HEK293T (cell line): ENCODE data around the gene LANCL1.

ENCODE experiments used
- BHLHE40 ChIP-seq: fragments of 450-650 bp; IDR thresholded peaks from 2 replicates; pipeline ENCODE4 v1.6.1; 2016; ENCODE audit warnings: mild to moderate bottlenecking, moderate library complexity, borderline replicate concordance
- ELF4 ChIP-seq: fragments of 450-650 bp; IDR thresholded peaks from 2 replicates; pipeline ENCODE4 v1.6.1; 2017; ENCODE audit warnings: antibody characterized with exemption
- FOXA1 ChIP-seq: fragments of 450-650 bp; IDR thresholded peaks from 2 replicates; pipeline ENCODE4 v1.6.1; 2016; ENCODE audit warnings: mild to moderate bottlenecking
- FOXK2 ChIP-seq: fragments of 450-650 bp; IDR thresholded peaks from 2 replicates; pipeline ENCODE4 v1.6.1; 2016; ENCODE audit warnings: mild to moderate bottlenecking
- FOXM1 ChIP-seq: fragments of 450-650 bp; IDR thresholded peaks from 2 replicates; pipeline ENCODE4 v1.6.1; 2017; ENCODE audit warnings: mild to moderate bottlenecking, borderline replicate concordance
- HDGF ChIP-seq: fragments of 450-650 bp; IDR thresholded peaks from 2 replicates; pipeline ENCODE4 v1.6.1; 2017; ENCODE audit warnings: antibody characterized with exemption, borderline replicate concordance
- L3MBTL2 ChIP-seq: fragments of 450-650 bp; conservative IDR thresholded peaks from 2 replicates; pipeline ENCODE4 v1.6.1; 2016; ENCODE audit warnings: mild to moderate bottlenecking
- NFRKB ChIP-seq: fragments of 450-650 bp; IDR thresholded peaks from 2 replicates; pipeline ENCODE4 v1.6.1; 2016; ENCODE audit warnings: mild to moderate bottlenecking, moderate library complexity
- SUZ12 ChIP-seq: fragments of 450-650 bp; IDR thresholded peaks from 2 replicates; pipeline ENCODE4 v1.6.1; 2016; ENCODE audit warnings: mild to moderate bottlenecking
- TARDBP ChIP-seq: fragments of 450-650 bp; IDR thresholded peaks from 2 replicates; pipeline ENCODE4 v1.6.1; 2016
- ZNF384 ChIP-seq: fragments of 450-650 bp; IDR thresholded peaks from 2 replicates; pipeline ENCODE4 v1.6.1; 2016
- TF ChIP-seq, protein P1 (sequence below): fragments of 450-650 bp; IDR thresholded peaks from 2 replicates; pipeline ENCODE4 v1.6.1; 2016

DNA sequence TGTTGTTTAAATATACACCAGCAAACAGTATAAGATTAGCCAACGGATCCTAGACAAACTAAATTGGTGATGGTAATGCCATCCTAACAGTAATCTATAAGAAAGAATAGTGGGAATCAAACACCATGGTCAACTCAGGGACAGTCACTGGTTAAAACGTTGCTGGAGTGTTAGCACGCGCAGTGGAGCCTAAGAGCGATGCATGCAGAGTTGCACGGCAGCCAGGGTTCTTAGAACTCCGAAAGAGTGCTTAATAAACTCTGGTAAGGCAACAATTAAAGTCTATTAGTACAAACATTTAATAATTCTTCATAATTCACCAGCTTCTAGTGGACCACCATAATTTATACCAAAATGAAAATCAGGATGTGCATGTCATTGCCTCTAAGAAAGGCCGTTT is 22.2 kb downstream of the LANCL1 start:
- TF ChIP-seq FOXA1 (no peak), TARDBP (no peak), L3MBTL2 (no peak), ELF4 (no peak), NFRKB (no peak), SUZ12 (no peak), HDGF (no peak), FOXM1 (no peak), ZNF384 (no peak), FOXK2 (no peak), BHLHE40 (no peak)
- TF ChIP-seq, protein P1, sequence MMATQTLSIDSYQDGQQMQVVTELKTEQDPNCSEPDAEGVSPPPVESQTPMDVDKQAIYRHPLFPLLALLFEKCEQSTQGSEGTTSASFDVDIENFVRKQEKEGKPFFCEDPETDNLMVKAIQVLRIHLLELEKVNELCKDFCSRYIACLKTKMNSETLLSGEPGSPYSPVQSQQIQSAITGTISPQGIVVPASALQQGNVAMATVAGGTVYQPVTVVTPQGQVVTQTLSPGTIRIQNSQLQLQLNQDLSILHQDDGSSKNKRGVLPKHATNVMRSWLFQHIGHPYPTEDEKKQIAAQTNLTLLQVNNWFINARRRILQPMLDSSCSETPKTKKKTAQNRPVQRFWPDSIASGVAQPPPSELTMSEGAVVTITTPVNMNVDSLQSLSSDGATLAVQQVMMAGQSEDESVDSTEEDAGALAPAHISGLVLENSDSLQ: no peak
